ENCODE data around the gene ADAMTS16.

ADAMTS16 gene

GRCh38 chr5:5287419-5287818 is 147.3 kb downstream of the ADAMTS16 start:
- no peak for DNase-seq (ENCODE audit: low spot score)

DNA sequence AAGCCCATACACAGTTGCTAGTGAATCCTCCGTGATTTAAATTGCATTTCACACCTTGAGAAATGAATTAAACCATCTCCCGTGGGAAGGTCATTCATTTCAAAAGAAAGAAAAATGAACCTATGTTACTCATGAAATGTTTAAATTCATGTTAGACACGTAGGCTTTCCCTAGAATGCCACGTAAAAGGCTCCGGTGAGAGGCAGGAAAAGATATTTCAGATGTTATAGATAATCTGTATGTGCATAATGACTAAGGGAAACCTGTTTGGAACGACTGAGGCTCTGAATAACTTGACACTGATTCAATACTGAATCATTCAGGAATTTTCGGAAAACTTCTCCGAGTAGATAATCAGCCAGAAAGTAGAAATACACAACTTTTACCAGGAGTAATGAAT is 148.1 kb downstream of the ADAMTS16 start:
- DNase-seq (ENCODE audit: low spot score) = no peak

GRCh38 chr5:5289537-5289936 is 149.4 kb downstream of the ADAMTS16 start:
- no peak for DNase-seq (ENCODE audit: low spot score)

GRCh38 chr5:5290674-5291334 is 150.7 kb downstream of the ADAMTS16 start:
- no peak for DNase-seq (ENCODE audit: low spot score)

GRCh38 chr5:5291357-5291756 is 151.2 kb downstream of the ADAMTS16 start:
- DNase-seq (ENCODE audit: low spot score) = no peak

DNA sequence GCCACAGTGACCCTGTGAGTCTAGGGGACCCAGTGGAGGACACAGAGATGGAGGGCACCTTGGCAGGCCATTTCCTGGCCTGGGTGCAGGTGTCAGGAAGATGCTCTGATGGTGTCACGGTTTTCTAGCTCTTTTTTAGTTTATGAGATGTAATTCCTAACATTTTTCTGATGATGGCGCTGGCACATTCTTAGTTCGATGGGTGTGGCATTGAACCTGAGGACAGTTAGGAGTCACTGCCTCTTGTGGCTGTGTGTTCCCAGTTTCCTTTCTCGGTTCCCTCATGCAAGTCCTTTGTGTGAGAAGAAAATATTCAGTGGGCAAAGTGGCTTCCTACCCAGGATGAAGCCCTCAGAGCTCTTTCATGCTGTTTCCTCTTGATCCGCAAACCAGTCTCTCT is 152.9 kb downstream of the ADAMTS16 start:
- no peak for DNase-seq (ENCODE audit: low spot score)

DNA sequence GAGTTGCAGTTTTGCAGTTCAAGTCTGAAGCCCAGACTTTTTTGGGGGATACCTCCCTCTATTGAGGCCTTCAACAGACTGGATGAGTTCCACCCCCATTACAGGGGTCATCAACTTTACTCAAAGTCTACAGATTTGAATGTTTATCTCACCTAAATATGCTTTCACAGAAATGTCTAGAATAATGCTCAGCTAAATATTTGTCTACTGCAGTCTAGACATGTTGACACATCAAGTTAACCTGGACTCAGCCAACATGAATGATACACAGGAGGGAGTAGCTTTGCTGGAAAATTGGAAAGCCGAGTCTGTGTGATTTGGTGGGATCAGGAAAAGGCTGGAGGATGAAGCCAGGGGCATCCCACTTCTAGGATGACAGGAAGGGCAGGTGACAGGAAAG is 154.3 kb downstream of the ADAMTS16 start:
- DNase-seq (ENCODE audit: low spot score) = no peak

DNA sequence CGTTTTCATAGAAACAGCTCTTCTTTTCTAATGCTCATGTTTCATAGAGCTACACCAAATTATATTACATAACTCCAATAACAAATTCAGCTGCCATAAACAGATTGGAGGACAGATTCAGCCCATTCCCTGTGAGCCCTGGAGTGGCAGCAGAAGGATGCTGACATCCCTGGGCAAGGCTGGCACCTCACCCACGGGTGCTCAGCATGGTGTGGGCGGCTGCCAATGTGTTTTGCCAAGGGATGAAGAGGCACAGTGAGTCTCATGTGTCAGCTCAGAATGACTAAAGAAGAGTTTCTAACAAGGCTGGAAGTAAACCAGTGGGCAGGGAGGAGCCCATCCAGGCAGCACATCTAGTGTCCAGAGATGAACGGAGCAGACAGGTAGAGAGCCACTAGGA is 155.2 kb downstream of the ADAMTS16 start:
- no peak for DNase-seq (ENCODE audit: low spot score)

- DNase-seq (ENCODE audit: low spot score) = no peak
These were observed 155.9 kb downstream of the ADAMTS16 start for GRCh38 chr5:5296051-5296450.

GRCh38 chr5:5297432-5298067 is 157.4 kb downstream of the ADAMTS16 start:
- no peak for DNase-seq (ENCODE audit: low spot score)

DNA sequence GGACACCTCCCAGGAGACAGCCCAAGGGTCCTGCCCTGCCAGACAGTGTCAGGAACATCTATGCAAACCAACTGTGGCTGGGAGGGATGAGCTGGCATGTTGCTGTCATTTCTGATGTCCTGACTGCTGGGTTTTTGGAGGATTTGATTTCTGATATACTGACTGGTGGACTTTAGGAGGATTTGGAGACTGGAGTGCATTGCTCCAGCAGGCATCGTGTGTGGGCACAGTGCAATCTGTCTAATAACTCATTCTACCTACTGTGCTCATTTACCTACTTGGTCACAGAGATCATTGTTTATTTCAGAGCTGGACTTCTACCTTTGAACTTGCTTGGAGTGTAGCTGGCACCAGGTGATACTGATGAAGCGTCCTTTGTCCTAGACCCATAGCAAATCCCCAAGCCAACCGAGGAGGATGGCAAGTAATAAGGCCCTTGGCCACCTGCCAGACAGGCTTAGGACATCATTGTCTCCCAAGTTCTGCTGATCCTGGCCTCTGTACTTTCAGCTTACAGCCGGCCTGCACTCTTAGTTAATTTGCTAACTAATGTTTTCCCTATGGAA is 158.0 kb downstream of the ADAMTS16 start:
- DNase-seq (ENCODE audit: low spot score) = no peak

GRCh38 chr5:5298841-5299541 is 158.9 kb downstream of the ADAMTS16 start:
- DNase-seq (ENCODE audit: low spot score) = no peak

GRCh38 chr5:5301176-5301575 is 161.0 kb downstream of the ADAMTS16 start:
- no peak for DNase-seq (ENCODE audit: low spot score)

DNA sequence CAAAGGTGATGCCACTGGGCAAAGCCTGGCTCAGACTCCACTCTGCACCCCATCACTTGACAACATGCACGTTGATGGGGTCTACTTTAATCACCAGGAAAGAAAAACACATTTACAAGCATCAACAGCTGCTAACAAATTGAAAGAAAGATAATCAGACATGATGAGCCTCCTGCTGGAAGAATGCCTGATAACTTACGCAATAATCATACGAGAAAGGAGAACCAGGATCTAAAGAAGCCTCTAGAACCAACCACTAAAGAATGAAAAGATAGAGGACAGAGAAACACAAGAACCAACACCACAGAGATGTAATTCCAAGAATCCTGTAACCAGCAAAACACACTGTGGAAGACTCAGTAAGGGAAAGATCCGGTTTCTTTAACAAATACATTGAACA is 162.1 kb downstream of the ADAMTS16 start:
- no peak for DNase-seq (ENCODE audit: low spot score)

- no peak for DNase-seq (ENCODE audit: low spot score)
These were observed 163.1 kb downstream of the ADAMTS16 start for GRCh38 chr5:5303242-5303641.

- no peak for DNase-seq (ENCODE audit: low spot score)
These were observed 164.4 kb downstream of the ADAMTS16 start for GRCh38 chr5:5304361-5305020.

- no peak for DNase-seq (ENCODE audit: low spot score)
These were observed 166.6 kb downstream of the ADAMTS16 start for GRCh38 chr5:5306696-5307095.

DNA sequence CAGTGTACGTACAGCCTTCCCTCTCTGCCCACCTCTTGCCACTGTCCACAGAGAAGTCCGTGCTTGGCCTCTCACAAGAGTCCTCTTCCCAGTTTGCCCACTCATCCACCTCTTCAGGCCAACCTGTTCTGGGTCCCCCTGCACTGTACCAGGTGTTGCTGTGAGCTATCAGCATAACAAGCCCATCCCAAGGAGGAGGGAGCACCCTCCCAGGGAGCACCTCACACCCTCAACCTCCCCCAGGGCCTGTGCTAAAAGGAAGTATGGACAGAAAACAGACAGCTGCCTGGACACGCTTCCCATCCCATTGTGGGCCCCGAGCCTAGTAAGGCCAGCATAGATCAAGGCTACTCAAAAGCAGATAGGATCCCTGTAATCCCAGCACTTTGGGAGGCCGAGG is 168.2 kb downstream of the ADAMTS16 start:
- no peak for DNase-seq (ENCODE audit: low spot score)

DNA sequence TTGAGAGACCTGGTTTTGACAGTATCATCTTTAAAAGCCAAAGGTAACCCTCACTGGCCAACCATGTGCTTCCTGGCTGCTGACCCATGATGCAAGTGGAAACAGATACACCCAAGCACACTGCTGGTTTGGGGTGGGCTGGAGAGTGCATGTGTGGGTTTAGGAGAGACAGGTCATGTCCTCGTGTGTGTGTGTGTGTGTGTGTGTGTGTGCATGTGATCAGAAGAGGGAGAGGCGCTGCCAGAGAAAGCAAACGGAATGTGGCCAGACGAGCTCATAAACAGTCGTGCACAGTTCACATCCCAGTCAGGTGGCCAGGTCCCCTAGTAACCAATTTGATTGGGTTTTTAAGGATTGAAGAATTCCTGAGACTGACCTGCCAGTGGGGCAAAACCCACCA is 169.5 kb downstream of the ADAMTS16 start:
- DNase-seq (ENCODE audit: low spot score) = no peak

GRCh38 chr5:5313101-5313635 is 173.0 kb downstream of the ADAMTS16 start:
- no peak for DNase-seq (ENCODE audit: low spot score)

DNA sequence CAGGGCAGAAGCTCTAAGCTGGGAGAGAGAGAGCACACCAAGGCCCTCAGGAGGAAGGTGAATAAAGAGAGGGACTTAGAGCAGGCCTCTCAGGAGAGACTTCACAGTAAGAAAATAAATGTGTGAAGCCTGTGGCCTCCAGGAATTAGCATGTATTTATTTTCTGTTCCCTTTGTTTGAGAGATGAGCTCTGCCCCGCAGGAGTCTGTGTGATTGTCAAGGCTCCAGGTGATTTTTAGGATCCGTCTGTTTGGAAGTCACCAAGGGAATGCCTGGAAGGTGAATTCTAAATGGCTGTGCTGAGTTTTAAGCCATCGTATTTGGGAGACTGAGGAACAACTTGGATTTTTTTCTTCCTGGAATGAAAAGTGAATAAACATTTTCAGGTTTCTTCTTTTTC is 174.0 kb downstream of the ADAMTS16 start:
- DNase-seq (ENCODE audit: low spot score) = no peak

- no peak for DNase-seq (ENCODE audit: low spot score)
These were observed 174.5 kb downstream of the ADAMTS16 start for GRCh38 chr5:5314626-5315025.

All from ecto neural progenitor cell (in vitro differentiated cells).